Activated CD8-positive, alpha-beta T cell treated with anti-CD3 and anti-CD28 coated beads for 36 hours (primary cell): ENCODE data around the gene C2orf92. TPM values are rescaled to one million over a fixed set of nuclear protein-coding genes. Genes with fewer than 3 reads are reported as not detected.

Experiments
- ATAC-seq: fragments of 200-7000 bp; cut with Tn5 transposase; one replicate; pipeline ENCODE4 v1.10.0; 2021; ENCODE audit warnings: mild to moderate bottlenecking, moderate library complexity
- CTCF ChIA-PET: fragments of 350-600 bp; sonication (Branson Sonifier 250); formaldehyde crosslinking; loops from one replicate; lab custom pipeline; 2021; ENCODE audit warnings: antibody characterized with exemption; lab: Charles Lee
- POLR2A ChIA-PET: fragments of 350-600 bp; sonication (Branson Sonifier 250); formaldehyde crosslinking; loops from one replicate; lab custom pipeline; 2021; ENCODE audit warnings: antibody characterized with exemption; lab: Charles Lee
- DNase-seq: peaks from one replicate; pipeline ENCODE4 v3.0.0-alpha.2; 2020
- H3K27ac Mint-ChIP-seq: one replicate; pipeline ENCODE4 v1.8.0; 2021; ENCODE audit warnings: mild to moderate bottlenecking, mixed read lengths
- H3K27me3 Mint-ChIP-seq: one replicate; pipeline ENCODE4 v1.8.0; 2021; ENCODE audit warnings: mixed read lengths
- H3K36me3 Mint-ChIP-seq: one replicate; pipeline ENCODE4 v1.8.0; 2021; ENCODE audit warnings: low read depth, mixed read lengths
- H3K4me1 Mint-ChIP-seq: one replicate; pipeline ENCODE4 v1.8.0; 2021; ENCODE audit warnings: low read depth, mixed read lengths
- H3K4me3 Mint-ChIP-seq: one replicate; pipeline ENCODE4 v1.8.0; 2021; ENCODE audit warnings: mild to moderate bottlenecking, moderate library complexity, mixed read lengths
- H3K9me3 Mint-ChIP-seq: one replicate; pipeline ENCODE4 v1.8.0; 2021; ENCODE audit warnings: mixed read lengths
- intact Hi-C: fragments of 100-400 bp; cut with micrococcal nuclease; formaldehyde crosslinking; loops from one replicate; pipeline ENCODE4 v1.10.0; 2022
- total RNA-seq, 2 experiments: library from RNA; stranded (reverse); gene quantifications; one replicate each; pipeline ENCODE4 v1.2.3, GENCODE V29; 2021
- TF ChIP-seq, protein P1 (sequence below): fragments of 200-600 bp; IDR thresholded peaks from one replicate; pipeline ENCODE4 v1.8.0; 2022; ENCODE audit warnings: antibody characterized with exemption, mild to moderate bottlenecking

Gene C2orf92
- total RNA-seq, 2 experiments from 2014 or later: 6.8 to 11.7 TPM

DNA sequence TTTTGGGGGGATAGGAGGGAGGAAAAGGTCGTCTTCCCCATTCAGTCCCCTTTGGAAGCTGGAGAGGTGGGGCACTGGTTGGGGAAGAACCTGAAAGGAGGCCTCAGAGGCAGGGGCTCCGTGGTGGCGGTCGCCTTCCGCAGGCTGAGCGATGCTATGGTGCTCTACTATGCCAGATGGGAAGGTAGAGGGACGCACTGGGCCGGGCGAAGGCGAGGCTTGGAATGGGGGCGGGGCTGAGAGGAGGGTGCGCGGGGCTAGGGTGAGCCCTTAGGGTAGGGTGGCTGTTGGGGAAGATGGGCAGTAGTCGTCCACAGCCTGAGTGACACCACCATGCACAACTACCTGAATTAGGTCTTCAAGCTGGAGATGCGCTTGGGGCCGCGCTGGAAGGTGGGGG, 55.0 kb downstream of the C2orf92 start:
- DNase-seq (no peak), ATAC-seq (no peak)
- POLR2A ChIA-PET: interaction anchor here (0.9 to 6.3 kb wide), 5 partner anchors 11 to 400 kb away, joined by 3 to 56 read pairs (median 5); partner anchors contain the start of genes ACTR1B and ZAP70
- peak overlapping the region; percentile 51 for H3K27ac Mint-ChIP-seq
- intact Hi-C loops: no loop called here
- no peaks in the 10 kb centered on the region for H3K27me3 Mint-ChIP-seq
- TF ChIP-seq, protein P1, sequence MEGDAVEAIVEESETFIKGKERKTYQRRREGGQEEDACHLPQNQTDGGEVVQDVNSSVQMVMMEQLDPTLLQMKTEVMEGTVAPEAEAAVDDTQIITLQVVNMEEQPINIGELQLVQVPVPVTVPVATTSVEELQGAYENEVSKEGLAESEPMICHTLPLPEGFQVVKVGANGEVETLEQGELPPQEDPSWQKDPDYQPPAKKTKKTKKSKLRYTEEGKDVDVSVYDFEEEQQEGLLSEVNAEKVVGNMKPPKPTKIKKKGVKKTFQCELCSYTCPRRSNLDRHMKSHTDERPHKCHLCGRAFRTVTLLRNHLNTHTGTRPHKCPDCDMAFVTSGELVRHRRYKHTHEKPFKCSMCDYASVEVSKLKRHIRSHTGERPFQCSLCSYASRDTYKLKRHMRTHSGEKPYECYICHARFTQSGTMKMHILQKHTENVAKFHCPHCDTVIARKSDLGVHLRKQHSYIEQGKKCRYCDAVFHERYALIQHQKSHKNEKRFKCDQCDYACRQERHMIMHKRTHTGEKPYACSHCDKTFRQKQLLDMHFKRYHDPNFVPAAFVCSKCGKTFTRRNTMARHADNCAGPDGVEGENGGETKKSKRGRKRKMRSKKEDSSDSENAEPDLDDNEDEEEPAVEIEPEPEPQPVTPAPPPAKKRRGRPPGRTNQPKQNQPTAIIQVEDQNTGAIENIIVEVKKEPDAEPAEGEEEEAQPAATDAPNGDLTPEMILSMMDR: no peak
- peaks cover 6% of the 10 kb centered on the region for H3K9me3 Mint-ChIP-seq
- peaks cover 85% of the 10 kb centered on the region for H3K36me3 Mint-ChIP-seq
- CTCF ChIA-PET: interaction anchor here (14.1 kb wide), 1 partner anchor 20 kb away, joined by 167 read pairs; no protein-coding TSS in a partner anchor
- peaks cover 80% of the 10 kb centered on the region for H3K4me1 Mint-ChIP-seq
- no peak overlapping the region for H3K4me3 Mint-ChIP-seq

DNA sequence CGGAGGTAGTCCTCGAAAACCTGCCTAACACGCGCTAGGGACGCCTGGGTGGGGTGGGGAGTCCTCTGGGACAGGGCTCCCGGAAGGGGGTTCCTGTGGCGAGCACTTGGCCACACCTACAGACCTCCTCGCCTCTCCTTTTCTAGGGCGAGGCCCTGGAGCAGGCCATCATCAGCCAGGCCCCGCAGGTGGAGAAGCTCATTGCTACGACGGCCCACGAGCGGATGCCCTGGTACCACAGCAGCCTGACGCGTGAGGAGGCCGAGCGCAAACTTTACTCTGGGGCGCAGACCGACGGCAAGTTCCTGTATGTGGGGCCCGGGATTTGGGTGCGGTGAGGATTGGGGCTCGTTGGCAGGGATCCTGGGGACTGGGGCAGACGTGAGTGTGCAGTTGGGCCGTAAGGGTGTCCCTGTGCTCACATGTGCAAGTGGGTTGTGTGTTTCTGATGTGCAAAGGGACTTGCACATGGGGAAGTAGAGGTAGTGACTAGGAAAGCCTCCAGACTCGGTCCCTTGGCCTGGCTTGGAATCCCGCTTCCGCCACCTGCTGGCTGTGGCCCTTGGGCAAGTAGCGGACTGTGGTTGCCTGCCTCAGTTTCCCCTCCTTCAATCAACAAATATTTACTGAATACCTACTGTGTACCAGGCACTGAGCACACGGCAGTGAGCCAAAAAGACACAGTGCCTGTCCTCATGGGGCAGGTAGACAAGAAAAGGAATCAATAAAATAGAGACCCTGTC, 55.6 kb downstream of the C2orf92 start:
- peaks cover 10% of the 10 kb centered on the region for H3K9me3 Mint-ChIP-seq
- POLR2A ChIA-PET: interaction anchor here (1.0 to 6.8 kb wide), 8 partner anchors 9 to 80 kb away, joined by 3 to 61 read pairs (median 6); partner anchors contain the start of genes ACTR1B, COX5B and ZAP70
- H3K36me3 Mint-ChIP-seq: peaks cover 85% of the 10 kb centered on the region
- ATAC-seq: no peak
- CTCF ChIA-PET: interaction anchor here (0.9 to 14.1 kb wide), 5 partner anchors 10 to 126 kb away, joined by 3 to 167 read pairs (median 4); no protein-coding TSS in a partner anchor
- peak overlapping the region; percentile 86 for H3K27ac Mint-ChIP-seq
- DNase-seq: no peak
- TF ChIP-seq, protein P1: no peak
- intact Hi-C loops: no loop called here
- no peak overlapping the region for H3K4me3 Mint-ChIP-seq
- peaks cover 74% of the 10 kb centered on the region for H3K4me1 Mint-ChIP-seq
- no peaks in the 10 kb centered on the region for H3K27me3 Mint-ChIP-seq

DNA sequence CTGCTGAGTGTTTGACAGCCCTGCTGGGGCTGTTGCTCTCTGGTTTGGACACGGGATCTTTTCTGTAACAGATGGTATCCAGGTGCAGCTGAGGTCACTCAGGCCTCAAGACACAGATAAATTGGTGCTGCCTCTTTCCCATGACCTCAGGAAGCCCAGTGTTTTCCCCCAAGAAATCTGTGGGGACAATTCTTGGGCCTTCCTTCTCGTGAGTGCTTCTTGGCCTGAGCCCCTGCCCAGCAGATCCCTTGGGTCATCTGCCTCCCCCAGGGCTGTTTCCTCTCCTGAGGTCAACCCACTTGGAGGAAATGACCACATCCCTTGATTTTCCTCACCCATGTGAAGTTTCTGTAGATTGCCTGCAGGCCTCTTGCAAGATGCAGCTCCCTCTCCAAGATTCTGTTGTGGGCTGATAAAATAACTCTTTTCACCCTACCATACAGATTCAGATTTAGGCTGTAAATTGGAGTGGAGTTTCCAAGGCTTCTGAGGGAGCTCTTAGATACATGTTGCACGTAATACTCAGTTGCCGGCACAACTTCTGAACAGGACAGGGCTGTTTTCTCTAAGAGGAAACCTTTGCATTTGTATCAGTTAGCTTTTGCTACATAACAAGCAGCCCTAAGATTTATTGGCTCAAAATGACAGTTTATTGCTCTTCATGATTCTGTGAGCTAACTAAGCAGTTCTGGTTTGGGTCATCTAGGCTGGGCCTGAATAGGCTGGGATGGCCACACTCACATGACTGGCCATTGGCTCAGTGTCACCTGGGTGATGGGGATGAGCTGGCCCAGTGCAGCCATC, 57.0 kb downstream of the C2orf92 start:
- Mint-ChIP-seq H3K4me1 (peaks cover 75% of the 10 kb centered on the region), H3K36me3 (peaks cover 89% of the 10 kb centered on the region), H3K4me3 (no peak overlapping the region), H3K27me3 (no peaks in the 10 kb centered on the region), H3K27ac (peak overlapping the region; percentile 86), H3K9me3 (peaks cover 14% of the 10 kb centered on the region)
- TF ChIP-seq, protein P1: no peak
- ChIA-PET POLR2A (interaction anchor here (0.6 to 6.8 kb wide), 9 partner anchors 8 to 81 kb away, joined by 3 to 61 read pairs (median 7); partner anchors contain the start of genes ACTR1B, COX5B and ZAP70), CTCF (interaction anchor here (0.9 to 14.1 kb wide), 10 partner anchors 8 to 128 kb away, joined by 3 to 167 read pairs (median 4); no protein-coding TSS in a partner anchor)
- no peak for DNase-seq
- intact Hi-C loops: no loop called here
- ATAC-seq: no peak

DNA sequence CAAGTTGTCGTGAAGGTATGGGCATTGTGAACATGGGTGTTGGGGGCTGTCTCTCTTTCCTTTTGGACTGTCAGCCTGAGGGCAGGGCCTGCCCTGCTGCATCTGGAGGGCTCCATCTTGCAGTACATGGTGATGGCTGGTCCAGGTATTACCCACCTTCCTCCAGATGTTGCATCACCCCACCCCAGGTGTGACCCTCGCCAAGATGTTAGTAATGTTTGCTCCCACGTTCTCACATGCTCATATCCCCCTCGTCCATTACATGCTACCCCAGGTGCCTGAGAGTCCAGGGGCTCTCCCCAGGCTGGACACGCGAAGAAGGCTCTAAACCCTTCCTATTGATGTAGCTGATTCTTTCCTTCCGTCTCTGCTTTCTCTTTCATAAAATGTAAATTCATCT, 57.8 kb downstream of the C2orf92 start:
- TF ChIP-seq, protein P1: no peak

More for the DNA sequence above, 57.8 kb downstream of the C2orf92 start:
- Mint-ChIP-seq H3K4me3 (no peak overlapping the region), H3K27me3 (no peaks in the 10 kb centered on the region), H3K9me3 (peaks cover 14% of the 10 kb centered on the region), H3K27ac (peak overlapping the region; percentile 86), H3K4me1 (peaks cover 75% of the 10 kb centered on the region), H3K36me3 (peaks cover 92% of the 10 kb centered on the region)
- ChIA-PET CTCF (interaction anchor here (0.9 to 14.1 kb wide), 6 partner anchors 9 to 30 kb away, joined by 3 to 167 read pairs (median 8); partner anchors contain the start of gene ZAP70), POLR2A (interaction anchor here (1.1 to 6.8 kb wide), 5 partner anchors 9 to 40 kb away, joined by 4 to 61 read pairs (median 34); partner anchors contain the start of gene ZAP70)
- DNase-seq: no peak
- no peak for ATAC-seq
- intact Hi-C loops: no loop called here
